Muscle layer of colon (tissue), 2 donors: ENCODE results near the gene SSMEM1.
"Not testable (repeated sequence)": the region's sequence is repeated elsewhere in the genome, so short reads cannot be mapped to it uniquely, and the experiment has no call there.

Source experiments
- H3K27ac ChIP-seq: one replicate; pipeline ENCODE4 v1.7.0; 2013; ENCODE audit warnings: low read depth, mild to moderate bottlenecking, low read length, moderate library complexity
- H3K27me3 ChIP-seq, 2 donors: one replicate each; pipeline ENCODE4 v1.7.0; 2013; ENCODE audit warnings: low read length in 2 of 2, mild to moderate bottlenecking in 2 of 2; ENCODE audit not compliant: insufficient read depth in 2 of 2, control insufficient read depth in 1 of 2
- H3K36me3 ChIP-seq: one replicate; pipeline ENCODE4 v1.7.0; 2013; ENCODE audit warnings: mild to moderate bottlenecking, low read length; ENCODE audit not compliant: insufficient read depth
- H3K4me1 ChIP-seq: one replicate; pipeline ENCODE4 v1.7.0; 2013; ENCODE audit warnings: mild to moderate bottlenecking, low read length; ENCODE audit not compliant: insufficient read depth
- H3K4me3 ChIP-seq, 2 donors: one replicate each; pipeline ENCODE4 v1.7.0; 2013; ENCODE audit warnings: low read length in 2 of 2, low read depth in 1 of 2, mild to moderate bottlenecking in 1 of 2, moderate library complexity in 1 of 2
- H3K9ac ChIP-seq: one replicate; pipeline ENCODE4 v1.7.0; 2013; ENCODE audit warnings: low read length
- H3K9me3 ChIP-seq: one replicate; pipeline ENCODE4 v1.7.0; 2013; ENCODE audit warnings: mild to moderate bottlenecking, low read length
- donor health status: abdominal sarcoma.
- donor health status: Adenocarcinoma of cecum.

The SSMEM1 gene

GRCh38 chr7:130216025-130216424, 8.4 kb downstream of the SSMEM1 start:
- H3K4me3 ChIP-seq, result no peak overlapping the region
- H3K9me3 ChIP-seq, result no peaks in the 10 kb centered on the region
- no peaks in the 10 kb centered on the region for H3K36me3 ChIP-seq
- H3K4me1 ChIP-seq, result no peaks in the 10 kb centered on the region
- H3K27me3 ChIP-seq, result no peaks in the 10 kb centered on the region
- H3K9ac ChIP-seq, result no peak overlapping the region
- no peak overlapping the region for H3K27ac ChIP-seq

- Histone ChIP-seq H3K4me3 (no peak overlapping the region), H3K27ac (no peak overlapping the region), H3K36me3 (no peaks in the 10 kb centered on the region), H3K27me3 (no peaks in the 10 kb centered on the region), H3K4me1 (no peaks in the 10 kb centered on the region), H3K9ac (no peak overlapping the region), H3K9me3 (no peaks in the 10 kb centered on the region)
These were observed 9.1 kb downstream of the SSMEM1 start for GRCh38 chr7:130216750-130217149.

GRCh38 chr7:130218806-130219620, 11.4 kb downstream of the SSMEM1 start:
- Histone ChIP-seq H3K27ac (no peak overlapping the region), H3K9me3 (no peaks in the 10 kb centered on the region), H3K36me3 (no peaks in the 10 kb centered on the region), H3K4me1 (no peaks in the 10 kb centered on the region), H3K4me3 (no peak overlapping the region), H3K9ac (no peak overlapping the region), H3K27me3 (no peaks in the 10 kb centered on the region)

GRCh38 chr7:130219871-130220270, 12.2 kb downstream of the SSMEM1 start:
- Histone ChIP-seq H3K9me3 (no peaks in the 10 kb centered on the region), H3K27ac (no peak overlapping the region), H3K36me3 (no peaks in the 10 kb centered on the region), H3K4me3 (no peak overlapping the region), H3K4me1 (no peaks in the 10 kb centered on the region), H3K9ac (no peak overlapping the region), H3K27me3 (no peaks in the 10 kb centered on the region)

GRCh38 chr7:130221746-130222145, 14.1 kb downstream of the SSMEM1 start:
- Histone ChIP-seq H3K9ac (no peak overlapping the region), H3K36me3 (no peaks in the 10 kb centered on the region), H3K27me3 (no peaks in the 10 kb centered on the region), H3K27ac (no peak overlapping the region), H3K4me1 (no peaks in the 10 kb centered on the region), H3K4me3 (no peak overlapping the region), H3K9me3 (no peaks in the 10 kb centered on the region)

GRCh38 chr7:130223646-130224045, 16.0 kb downstream of the SSMEM1 start:
- no peaks in the 10 kb centered on the region for H3K27me3 ChIP-seq
- H3K36me3 ChIP-seq, result no peaks in the 10 kb centered on the region
- H3K4me3 ChIP-seq, result no peak overlapping the region
- no peaks in the 10 kb centered on the region for H3K9me3 ChIP-seq
- H3K9ac ChIP-seq, result no peak overlapping the region
- no peak overlapping the region for H3K27ac ChIP-seq
- peaks cover 9% of the 10 kb centered on the region for H3K4me1 ChIP-seq

- H3K27me3 ChIP-seq, result no peaks in the 10 kb centered on the region
- H3K4me1 ChIP-seq, result peaks cover 15% of the 10 kb centered on the region
- H3K36me3 ChIP-seq, result no peaks in the 10 kb centered on the region
- H3K9ac ChIP-seq, result no peak overlapping the region
- H3K4me3 ChIP-seq, result no peak overlapping the region
- H3K27ac ChIP-seq, result no peak overlapping the region
- H3K9me3 ChIP-seq, result no peaks in the 10 kb centered on the region
These were observed 16.6 kb downstream of the SSMEM1 start for GRCh38 chr7:130224210-130224609.

GRCh38 chr7:130224923-130225322, 17.3 kb downstream of the SSMEM1 start:
- not testable (repeated sequence) for H3K27me3 ChIP-seq, H3K4me3 ChIP-seq, H3K9me3 ChIP-seq, H3K9ac ChIP-seq, H3K27ac ChIP-seq, H3K36me3 ChIP-seq
- peaks cover 15% of the 10 kb centered on the region for H3K4me1 ChIP-seq

GRCh38 chr7:130226333-130226732, 18.7 kb downstream of the SSMEM1 start:
- Histone ChIP-seq H3K27ac (no peak overlapping the region), H3K27me3 (no peaks in the 10 kb centered on the region), H3K9me3 (no peaks in the 10 kb centered on the region), H3K36me3 (no peaks in the 10 kb centered on the region), H3K4me1 (peaks cover 15% of the 10 kb centered on the region), H3K4me3 (no peak overlapping the region), H3K9ac (no peak overlapping the region)

- H3K9me3 ChIP-seq, result no peaks in the 10 kb centered on the region
- H3K27ac ChIP-seq, result no peak overlapping the region
- no peaks in the 10 kb centered on the region for H3K36me3 ChIP-seq
- H3K9ac ChIP-seq, result no peak overlapping the region
- peaks cover 15% of the 10 kb centered on the region for H3K4me1 ChIP-seq
- no peaks in the 10 kb centered on the region for H3K27me3 ChIP-seq
- no peak overlapping the region for H3K4me3 ChIP-seq
These were observed 20.4 kb downstream of the SSMEM1 start for GRCh38 chr7:130227883-130228575.

- no peak overlapping the region for H3K27ac ChIP-seq
- no peaks in the 10 kb centered on the region for H3K36me3 ChIP-seq
- no peaks in the 10 kb centered on the region for H3K9me3 ChIP-seq
- H3K4me3 ChIP-seq, result no peak overlapping the region
- peaks cover 15% of the 10 kb centered on the region for H3K4me1 ChIP-seq
- H3K9ac ChIP-seq, result no peak overlapping the region
- H3K27me3 ChIP-seq, result no peaks in the 10 kb centered on the region
These were observed 21.3 kb downstream of the SSMEM1 start for GRCh38 chr7:130228840-130229502.
